OCI-LY1 (cell line): ENCODE results near the gene ZC3H10.

Source experiments
- CTCF ChIP-seq: fragments of 200-600 bp; sonication (generic), shearing (Covaris generic); IDR thresholded peaks from 2 replicates; pipeline ENCODE4 v1.5.1; 2017; ENCODE audit warnings: mild to moderate bottlenecking, antibody characterized with exemption, low read length, moderate library complexity, mixed read lengths
- EZH2 ChIP-seq: fragments of 200-600 bp; sonication (generic), shearing (Covaris generic); IDR thresholded peaks from 2 replicates; pipeline ENCODE4 v1.8.0; 2017; ENCODE audit warnings: borderline replicate concordance, mixed run types, mild to moderate bottlenecking, antibody characterized with exemption, low read length, moderate library complexity, mixed read lengths

GRCh38 chr12:56081393-56082347, 36.4 kb upstream of the ZC3H10 start:
- TF ChIP-seq CTCF (no peak), EZH2 (no peak)
